ENCODE measurements around the gene COX7C. TPM values are rescaled to one million over a fixed set of nuclear protein-coding genes. Genes with fewer than 3 reads are reported as not detected.

Gene COX7C
- total and polyA plus RNA-seq, 5 donors from 2014 or later: 383 to 1,044 (median 855) TPM

GRCh38 chr5:86605881-86606280 lies 11.9 kb upstream of the COX7C start:
- Mint-ChIP-seq H3K27me3 (peaks cover 17% of the 10 kb centered on the region), H3K27ac (no peak overlapping the region), H3K36me3 (no peaks in the 10 kb centered on the region), H3K9me3 (peaks cover 0 to 5% (median 2%) of the 10 kb centered on the region in 7 donors), H3K4me1 (no peaks in the 10 kb centered on the region), H3K4me3 (no peak overlapping the region)
- DNase-seq: no peak
- no peaks in the 10 kb centered on the region for H3K9me3 ChIP-seq (ENCODE audit: control insufficient read depth in 2 of 2, low read length in 2 of 2)
- no peak overlapping the region for H3K4me3 ChIP-seq (ENCODE audit: low read depth, low read length)
- ATAC-seq (ENCODE audit: low read depth in 2 of 2): no peak
- H3K27ac ChIP-seq (ENCODE audit: insufficient read depth, low read length, poor library complexity, severe bottlenecking): no peak overlapping the region
- H3K36me3 ChIP-seq (ENCODE audit: control insufficient read depth, insufficient read depth, low read length): no peaks in the 10 kb centered on the region
- peaks cover 3% of the 10 kb centered on the region for H3K27me3 ChIP-seq (ENCODE audit: control insufficient read depth, insufficient read depth, low read length)
- no peaks in the 10 kb centered on the region for H3K4me1 ChIP-seq (ENCODE audit: control insufficient read depth, insufficient read depth, low read length, poor library complexity, severe bottlenecking)

GRCh38 chr5:86613455-86613854 lies 4.3 kb upstream of the COX7C start:
- no peak overlapping the region for H3K27ac Mint-ChIP-seq
- Histone ChIP-seq H3K4me1 (ENCODE audit: control insufficient read depth, insufficient read depth, low read length, poor library complexity, severe bottlenecking) (peaks cover 3% of the 10 kb centered on the region), H3K4me3 (ENCODE audit: low read depth, low read length) (no peak overlapping the region), H3K27me3 (ENCODE audit: control insufficient read depth, insufficient read depth, low read length) (peaks cover 27% of the 10 kb centered on the region), H3K9me3 (ENCODE audit: control insufficient read depth in 2 of 2, low read length in 2 of 2) (no peaks in the 10 kb centered on the region), H3K36me3 (ENCODE audit: control insufficient read depth, insufficient read depth, low read length) (no peaks in the 10 kb centered on the region), H3K27ac (ENCODE audit: insufficient read depth, low read length, poor library complexity, severe bottlenecking) (no peak overlapping the region)
- no peak for DNase-seq
- no peak overlapping the region for H3K4me3 Mint-ChIP-seq
- peaks cover 0 to 6% (median 0%) of the 10 kb centered on the region in 7 donors for H3K9me3 Mint-ChIP-seq
- ATAC-seq (ENCODE audit: low read depth in 2 of 2): no peak
- peaks cover 28% of the 10 kb centered on the region for H3K27me3 Mint-ChIP-seq
- peaks cover 3% of the 10 kb centered on the region for H3K36me3 Mint-ChIP-seq
- H3K4me1 Mint-ChIP-seq: peaks cover 0 to 12% (median 8%) of the 10 kb centered on the region in 4 donors

GRCh38 chr5:86617309-86617755 lies 409 bp upstream of the COX7C start:
- peaks cover 0 to 6% (median 0%) of the 10 kb centered on the region in 7 donors for H3K9me3 Mint-ChIP-seq
- peaks cover 16% of the 10 kb centered on the region for H3K4me1 ChIP-seq (ENCODE audit: control insufficient read depth, insufficient read depth, low read length, poor library complexity, severe bottlenecking)
- H3K36me3 Mint-ChIP-seq: peaks cover 28% of the 10 kb centered on the region
- peaks cover 30% of the 10 kb centered on the region for H3K36me3 ChIP-seq (ENCODE audit: control insufficient read depth, insufficient read depth, low read length)
- peak in 1 of 3 donors; percentile 3 for DNase-seq
- peak overlapping the region in 2 of 3 donors; percentile 100 for H3K27ac Mint-ChIP-seq
- peak overlapping the region; percentile 93 for H3K4me3 ChIP-seq (ENCODE audit: low read depth, low read length)
- peaks cover 17% of the 10 kb centered on the region for H3K27me3 ChIP-seq (ENCODE audit: control insufficient read depth, insufficient read depth, low read length)
- H3K27me3 Mint-ChIP-seq: peaks cover 4% of the 10 kb centered on the region
- ATAC-seq (ENCODE audit: low read depth in 2 of 2): no peak
- H3K27ac ChIP-seq (ENCODE audit: insufficient read depth, low read length, poor library complexity, severe bottlenecking): no peak overlapping the region
- peaks cover 14 to 33% (median 17%) of the 10 kb centered on the region in 4 donors for H3K4me1 Mint-ChIP-seq
- H3K4me3 Mint-ChIP-seq: peak overlapping the region; percentile 97 to 100 (median 100)
- no peaks in the 10 kb centered on the region for H3K9me3 ChIP-seq (ENCODE audit: control insufficient read depth in 2 of 2, low read length in 2 of 2)

- Mint-ChIP-seq H3K9me3 (peaks cover 0 to 2% (median 0%) of the 10 kb centered on the region in 7 donors), H3K4me1 (peaks cover 6 to 18% (median 12%) of the 10 kb centered on the region in 4 donors), H3K27me3 (peaks cover 12% of the 10 kb centered on the region), H3K4me3 (peak overlapping the region in 1 of 4 donors; percentile 3), H3K36me3 (peaks cover 25% of the 10 kb centered on the region), H3K27ac (no peak overlapping the region)
- H3K36me3 ChIP-seq (ENCODE audit: control insufficient read depth, insufficient read depth, low read length): peaks cover 39% of the 10 kb centered on the region
- peaks cover 8% of the 10 kb centered on the region for H3K4me1 ChIP-seq (ENCODE audit: control insufficient read depth, insufficient read depth, low read length, poor library complexity, severe bottlenecking)
- peaks cover 3% of the 10 kb centered on the region for H3K27me3 ChIP-seq (ENCODE audit: control insufficient read depth, insufficient read depth, low read length)
- no peak overlapping the region for H3K27ac ChIP-seq (ENCODE audit: insufficient read depth, low read length, poor library complexity, severe bottlenecking)
- DNase-seq: no peak
- no peak for ATAC-seq (ENCODE audit: low read depth in 2 of 2)
- no peaks in the 10 kb centered on the region for H3K9me3 ChIP-seq (ENCODE audit: control insufficient read depth in 2 of 2, low read length in 2 of 2)
- H3K4me3 ChIP-seq (ENCODE audit: low read depth, low read length): no peak overlapping the region
Measured at GRCh38 chr5:86623785-86624483, 6.2 kb downstream of the COX7C start.

- no peak overlapping the region for H3K27ac Mint-ChIP-seq
- peaks cover 15% of the 10 kb centered on the region for H3K36me3 Mint-ChIP-seq
- H3K4me3 Mint-ChIP-seq: no peak overlapping the region
- H3K36me3 ChIP-seq (ENCODE audit: control insufficient read depth, insufficient read depth, low read length): peaks cover 31% of the 10 kb centered on the region
- no peaks in the 10 kb centered on the region for H3K9me3 ChIP-seq (ENCODE audit: control insufficient read depth in 2 of 2, low read length in 2 of 2)
- H3K27ac ChIP-seq (ENCODE audit: insufficient read depth, low read length, poor library complexity, severe bottlenecking): no peak overlapping the region
- DNase-seq: no peak
- H3K27me3 ChIP-seq (ENCODE audit: control insufficient read depth, insufficient read depth, low read length): peaks cover 9% of the 10 kb centered on the region
- H3K4me1 Mint-ChIP-seq: peaks cover 0 to 6% (median under 1%) of the 10 kb centered on the region in 4 donors
- peaks cover 17% of the 10 kb centered on the region for H3K27me3 Mint-ChIP-seq
- no peak for ATAC-seq (ENCODE audit: low read depth in 2 of 2)
- H3K4me3 ChIP-seq (ENCODE audit: low read depth, low read length): no peak overlapping the region
- H3K4me1 ChIP-seq (ENCODE audit: control insufficient read depth, insufficient read depth, low read length, poor library complexity, severe bottlenecking): no peaks in the 10 kb centered on the region
- peaks cover 0 to 2% (median 0%) of the 10 kb centered on the region in 7 donors for H3K9me3 Mint-ChIP-seq
Measured at GRCh38 chr5:86625148-86625547, 7.4 kb downstream of the COX7C start.

DNA sequence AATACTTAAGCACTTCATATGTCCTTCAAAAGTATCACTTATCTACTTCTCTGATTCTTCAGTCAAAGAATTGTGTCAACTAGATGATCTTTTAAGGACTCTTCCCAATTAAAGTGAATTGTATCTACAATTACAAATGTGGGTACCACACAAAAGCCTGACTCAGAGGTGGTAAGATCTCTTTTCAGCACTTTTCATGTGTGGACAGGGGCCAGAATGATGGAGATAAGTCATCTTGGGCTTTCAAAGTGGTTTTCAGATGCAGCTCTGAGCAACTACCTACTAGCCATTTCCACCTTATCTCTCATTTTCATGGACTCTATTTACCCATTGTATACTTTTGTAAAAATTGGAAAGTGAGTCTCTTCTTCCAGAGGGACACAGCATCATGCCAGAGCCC lies 8.4 kb downstream of the COX7C start:
- H3K36me3 ChIP-seq (ENCODE audit: control insufficient read depth, insufficient read depth, low read length): peaks cover 21% of the 10 kb centered on the region
- no peaks in the 10 kb centered on the region for H3K9me3 ChIP-seq (ENCODE audit: control insufficient read depth in 2 of 2, low read length in 2 of 2)
- Mint-ChIP-seq H3K27ac (no peak overlapping the region), H3K4me1 (no peaks in the 10 kb centered on the region), H3K27me3 (peaks cover 23% of the 10 kb centered on the region), H3K36me3 (peaks cover 8% of the 10 kb centered on the region), H3K4me3 (no peak overlapping the region), H3K9me3 (peaks cover 0 to 2% (median 0%) of the 10 kb centered on the region in 7 donors)
- peaks cover 13% of the 10 kb centered on the region for H3K27me3 ChIP-seq (ENCODE audit: control insufficient read depth, insufficient read depth, low read length)
- no peak overlapping the region for H3K4me3 ChIP-seq (ENCODE audit: low read depth, low read length)
- ATAC-seq (ENCODE audit: low read depth in 2 of 2) (no peak), DNase-seq (no peak)
- H3K27ac ChIP-seq (ENCODE audit: insufficient read depth, low read length, poor library complexity, severe bottlenecking): no peak overlapping the region
- H3K4me1 ChIP-seq (ENCODE audit: control insufficient read depth, insufficient read depth, low read length, poor library complexity, severe bottlenecking): no peaks in the 10 kb centered on the region

- Histone ChIP-seq H3K9me3 (ENCODE audit: control insufficient read depth in 2 of 2, low read length in 2 of 2) (no peaks in the 10 kb centered on the region), H3K27me3 (ENCODE audit: control insufficient read depth, insufficient read depth, low read length) (peaks cover 20% of the 10 kb centered on the region), H3K4me3 (ENCODE audit: low read depth, low read length) (no peak overlapping the region), H3K27ac (ENCODE audit: insufficient read depth, low read length, poor library complexity, severe bottlenecking) (no peak overlapping the region), H3K36me3 (ENCODE audit: control insufficient read depth, insufficient read depth, low read length) (no peaks in the 10 kb centered on the region), H3K4me1 (ENCODE audit: control insufficient read depth, insufficient read depth, low read length, poor library complexity, severe bottlenecking) (no peaks in the 10 kb centered on the region)
- ATAC-seq (ENCODE audit: low read depth in 2 of 2) (no peak), DNase-seq (no peak)
- no peaks in the 10 kb centered on the region for H3K4me1 Mint-ChIP-seq
- H3K36me3 Mint-ChIP-seq: no peaks in the 10 kb centered on the region
- no peak overlapping the region for H3K27ac Mint-ChIP-seq
- H3K9me3 Mint-ChIP-seq: peaks cover 0 to 2% (median 0%) of the 10 kb centered on the region in 7 donors
- H3K27me3 Mint-ChIP-seq: peaks cover 40% of the 10 kb centered on the region
- no peak overlapping the region for H3K4me3 Mint-ChIP-seq
Measured at GRCh38 chr5:86631165-86631564, 13.4 kb downstream of the COX7C start.

DNA sequence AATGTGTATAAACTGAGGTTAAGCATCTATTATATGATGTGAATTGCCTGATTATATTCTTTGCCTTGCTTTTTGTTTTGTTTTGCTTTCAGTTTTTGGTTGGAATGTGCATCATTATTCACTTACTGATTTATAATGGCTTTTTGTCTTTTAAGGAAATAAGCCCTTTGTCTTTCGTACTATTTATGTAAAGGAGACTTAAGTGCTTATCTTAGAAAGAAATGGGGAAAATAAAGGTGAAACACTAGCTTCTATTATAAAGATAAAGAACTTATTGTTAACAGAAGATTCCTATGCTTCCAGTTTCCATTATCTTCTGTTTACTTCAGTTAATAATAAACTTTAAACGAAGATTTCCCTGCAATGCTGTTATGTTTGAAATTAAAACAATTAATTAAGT lies 23.3 kb downstream of the COX7C start:
- H3K27me3 Mint-ChIP-seq: peaks cover 9% of the 10 kb centered on the region
- no peaks in the 10 kb centered on the region for H3K36me3 Mint-ChIP-seq
- H3K27ac ChIP-seq (ENCODE audit: insufficient read depth, low read length, poor library complexity, severe bottlenecking): no peak overlapping the region
- H3K4me3 Mint-ChIP-seq: no peak overlapping the region
- H3K9me3 Mint-ChIP-seq: no peaks in the 10 kb centered on the region
- no peaks in the 10 kb centered on the region for H3K36me3 ChIP-seq (ENCODE audit: control insufficient read depth, insufficient read depth, low read length)
- H3K27me3 ChIP-seq (ENCODE audit: control insufficient read depth, insufficient read depth, low read length): peaks cover 2% of the 10 kb centered on the region
- no peak overlapping the region for H3K4me3 ChIP-seq (ENCODE audit: low read depth, low read length)
- DNase-seq: no peak
- no peaks in the 10 kb centered on the region for H3K9me3 ChIP-seq (ENCODE audit: control insufficient read depth in 2 of 2, low read length in 2 of 2)
- no peak for ATAC-seq (ENCODE audit: low read depth in 2 of 2)
- no peaks in the 10 kb centered on the region for H3K4me1 Mint-ChIP-seq
- no peaks in the 10 kb centered on the region for H3K4me1 ChIP-seq (ENCODE audit: control insufficient read depth, insufficient read depth, low read length, poor library complexity, severe bottlenecking)
- no peak overlapping the region for H3K27ac Mint-ChIP-seq

All from CD4-positive, CD25-positive, alpha-beta regulatory T cell (primary cell).